Activated CD8-positive, alpha-beta memory T cell treated with anti-CD3 and anti-CD28 coated beads, Interleukin-2, amount 50 U/mL, for 24 hours (primary cell): Measurements from ENCODE around the gene F3.

Experiments
- DNase-seq: peaks from one replicate; pipeline ENCODE4 v3.0.0-alpha.2; 2020; ENCODE audit errors: extremely low read depth

The F3 gene

DNA sequence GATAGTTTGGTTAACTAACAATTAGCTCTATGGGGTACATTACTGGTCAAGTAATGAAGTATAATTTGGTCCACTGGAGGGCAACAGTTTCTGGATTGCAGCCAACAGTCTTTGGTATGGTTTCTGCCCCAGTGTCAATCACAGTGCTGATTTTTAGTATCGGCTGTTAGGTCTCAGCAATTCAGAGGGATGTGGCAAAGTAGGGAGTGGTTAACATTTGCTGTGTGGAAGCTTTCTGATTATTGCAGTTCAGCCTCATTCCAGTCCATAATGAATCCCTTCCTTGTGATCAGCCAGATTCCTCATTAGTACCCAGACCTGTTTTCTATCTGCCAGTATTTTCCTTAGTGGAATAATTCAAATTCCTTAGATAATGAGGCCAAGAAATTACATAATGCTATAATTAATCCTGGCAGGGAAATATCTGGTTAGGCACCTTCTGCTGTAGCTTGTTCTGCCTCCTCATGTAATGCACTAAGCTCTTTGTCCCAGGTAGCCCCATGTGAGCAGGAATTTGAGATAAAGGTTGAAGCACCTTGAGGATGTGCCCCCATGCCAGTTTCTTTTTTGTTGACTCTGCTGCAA, 14.0 kb downstream of the F3 start:
- no peak for DNase-seq

- no peak for DNase-seq
Measured at GRCh38 chr1:94526152-94526980, 15.2 kb downstream of the F3 start.

DNA sequence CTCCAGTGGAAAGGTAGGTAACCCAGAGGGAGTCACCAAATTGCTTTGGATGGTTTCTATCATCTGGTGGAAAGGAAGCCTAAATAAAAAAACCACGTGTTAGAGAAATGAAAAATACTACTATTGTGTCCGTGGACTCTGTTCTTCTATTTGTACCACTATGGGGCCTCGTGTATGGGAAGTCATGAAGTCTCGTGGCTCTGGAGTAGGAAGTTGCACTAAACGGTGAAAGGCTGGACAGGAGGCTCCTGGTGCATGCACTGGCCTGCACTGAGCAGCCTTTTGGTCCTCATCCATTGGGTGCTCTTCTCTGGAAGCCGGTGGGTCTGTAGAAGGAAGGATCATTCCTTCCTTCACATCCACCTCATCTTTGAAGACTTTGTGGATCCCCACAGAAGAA, 17.0 kb downstream of the F3 start:
- no peak for DNase-seq

DNA sequence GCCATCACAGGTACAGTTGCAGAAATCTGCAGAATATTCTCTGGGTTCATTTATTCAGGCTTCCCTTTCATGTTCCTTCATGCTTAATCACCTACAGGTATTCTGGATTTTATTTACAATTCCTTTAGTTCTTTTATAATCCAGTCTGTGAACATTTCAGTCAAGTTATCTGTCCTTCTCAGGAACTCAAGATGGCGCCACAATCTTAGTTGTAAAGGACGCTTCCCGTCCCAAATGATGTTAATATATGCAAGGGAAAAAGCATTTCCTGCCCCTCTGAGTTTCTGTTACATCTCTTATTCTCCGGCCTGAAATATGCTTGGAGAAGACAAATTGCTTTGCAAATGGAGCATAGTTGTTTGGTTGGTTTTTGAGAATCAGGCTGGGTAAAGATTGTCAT, 19.3 kb downstream of the F3 start:
- no peak for DNase-seq

GRCh38 chr1:94519351-94519750, 22.2 kb downstream of the F3 start:
- DNase-seq: no peak

DNA sequence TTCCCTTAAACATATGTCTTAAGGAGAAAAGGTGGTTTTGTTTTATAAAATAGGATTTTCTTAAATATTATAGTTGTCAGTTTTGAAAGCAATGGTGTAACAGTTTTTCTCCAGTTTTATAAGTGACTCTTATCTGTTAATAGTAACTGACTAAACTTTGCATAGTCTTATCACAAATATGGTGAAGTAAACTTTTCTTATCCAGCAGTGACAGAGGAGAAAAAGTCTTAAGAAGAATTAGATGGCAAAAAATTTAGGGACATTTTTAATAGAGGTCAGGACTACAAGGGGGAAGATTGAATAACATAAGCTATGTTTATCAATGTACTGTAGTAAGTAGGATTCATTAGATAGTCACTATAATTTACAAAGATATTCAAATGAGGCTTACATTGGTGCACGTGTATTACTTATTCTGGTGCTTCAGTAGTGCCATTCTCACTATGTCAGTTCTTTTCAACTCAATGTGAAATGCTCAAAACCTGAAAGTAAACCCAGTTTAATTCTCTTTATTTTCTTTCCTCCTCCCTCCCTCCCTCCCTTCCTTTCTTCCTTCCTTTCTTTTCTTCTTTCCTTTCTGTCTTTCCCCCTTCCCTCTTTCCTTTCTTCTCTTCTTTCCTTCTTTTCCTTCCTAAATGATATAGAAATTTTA, 26.1 kb downstream of the F3 start:
- no peak for DNase-seq

DNA sequence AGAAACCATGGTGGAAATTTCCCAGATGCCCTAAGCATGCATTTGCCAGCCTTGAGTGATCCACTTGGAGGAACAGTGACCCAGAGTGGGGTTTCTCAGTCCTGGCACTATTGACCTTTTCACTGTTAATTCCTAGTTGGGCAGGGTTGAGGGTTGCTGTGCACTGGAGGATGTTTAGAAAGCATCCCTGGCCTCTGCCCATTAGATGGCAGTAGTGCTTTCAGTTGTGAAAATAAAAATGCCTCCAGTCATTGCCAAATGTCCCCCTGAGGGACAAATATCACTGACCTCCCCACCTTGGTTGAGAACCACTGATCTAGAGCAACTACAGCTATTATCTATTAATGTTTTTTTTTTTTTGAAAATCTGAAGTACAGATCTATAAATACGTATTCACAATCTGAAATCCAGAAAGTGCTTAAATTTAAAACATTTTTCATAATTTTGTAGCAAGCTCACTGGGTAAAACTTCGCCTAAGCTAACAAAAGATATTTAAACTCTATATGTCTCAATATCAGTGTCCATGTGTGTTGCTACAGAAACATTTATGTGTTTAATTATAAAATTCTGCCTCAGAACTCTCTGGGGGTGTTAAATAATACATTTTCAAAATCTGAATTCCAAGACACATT, 27.3 kb downstream of the F3 start:
- DNase-seq: no peak

- no peak for DNase-seq
Measured at GRCh38 chr1:94512816-94513215, 28.7 kb downstream of the F3 start.

DNA sequence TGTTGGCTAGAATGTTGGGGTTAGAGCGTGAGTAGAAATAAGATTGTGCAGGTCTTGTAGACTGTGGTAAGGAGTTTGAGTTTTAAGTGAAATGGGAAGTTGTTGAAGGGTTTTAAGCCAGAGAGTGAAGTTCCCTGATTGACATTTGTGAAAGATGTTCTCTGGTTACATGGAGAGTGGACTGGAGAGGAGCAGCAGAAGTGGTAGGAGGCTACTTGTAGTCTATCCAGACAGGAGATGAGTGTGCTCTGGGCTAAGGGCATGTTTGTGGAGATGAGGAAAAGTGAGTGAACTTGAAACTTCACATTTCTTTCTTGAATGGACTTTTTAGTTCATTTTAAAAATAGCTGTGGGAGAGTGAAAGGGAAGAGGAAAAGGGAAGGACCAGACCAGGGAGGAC, 37.0 kb downstream of the F3 start:
- DNase-seq: no peak

DNA sequence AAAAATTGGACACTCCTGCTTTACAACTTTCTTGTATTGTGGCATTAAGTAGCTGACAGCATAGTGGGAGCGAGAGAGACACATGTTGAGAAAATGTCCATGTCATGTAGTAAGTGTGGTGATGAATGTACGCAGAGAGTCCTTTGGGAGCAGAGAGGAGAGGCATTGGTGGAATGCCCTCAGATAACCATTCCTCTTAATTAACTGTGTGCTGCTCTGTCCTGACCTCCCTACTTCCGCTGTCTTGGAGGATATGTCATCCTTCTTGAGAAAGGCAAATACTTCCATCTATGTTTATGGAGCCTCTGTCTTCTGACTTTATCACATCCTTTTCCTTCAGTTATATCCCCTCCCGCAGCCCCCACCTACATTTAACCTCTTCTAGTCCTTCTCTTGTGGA, 38.4 kb downstream of the F3 start:
- no peak for DNase-seq

GRCh38 chr1:94501935-94502334, 39.6 kb downstream of the F3 start:
- DNase-seq: no peak

- no peak for DNase-seq
Measured at GRCh38 chr1:94501426-94501825, 40.1 kb downstream of the F3 start.

DNA sequence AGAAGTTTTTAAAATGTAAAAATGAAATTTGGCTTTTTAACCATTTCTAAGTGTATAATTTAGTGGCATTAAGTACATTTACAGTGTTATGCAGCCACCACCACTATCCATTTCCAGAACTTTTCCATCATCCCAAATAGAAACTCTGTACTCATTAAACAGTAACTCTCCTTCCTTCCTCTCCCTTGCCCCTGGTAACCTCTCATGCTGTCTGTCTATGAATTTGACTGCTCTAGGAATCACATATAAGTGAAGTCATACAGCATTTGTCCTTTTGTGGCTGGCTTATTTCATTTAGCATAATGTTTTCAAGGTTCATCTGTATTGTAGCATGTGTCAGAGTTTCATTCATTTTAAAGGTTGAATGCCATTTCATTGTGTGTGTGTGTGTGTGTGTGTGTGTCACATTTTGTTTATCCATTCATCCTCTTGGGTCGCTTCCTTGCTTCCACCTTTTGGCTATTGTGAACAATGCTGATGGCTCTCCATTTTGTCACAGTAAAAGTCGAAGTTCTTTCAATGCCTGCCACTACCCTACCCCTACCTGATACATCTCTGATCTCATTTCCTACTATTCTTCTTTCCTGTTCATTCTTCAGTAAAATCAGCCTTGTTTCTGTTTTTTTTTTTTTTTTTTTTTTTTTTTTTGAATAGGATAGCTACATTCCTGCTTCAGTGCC, 45.3 kb downstream of the F3 start:
- DNase-seq: no peak

DNA sequence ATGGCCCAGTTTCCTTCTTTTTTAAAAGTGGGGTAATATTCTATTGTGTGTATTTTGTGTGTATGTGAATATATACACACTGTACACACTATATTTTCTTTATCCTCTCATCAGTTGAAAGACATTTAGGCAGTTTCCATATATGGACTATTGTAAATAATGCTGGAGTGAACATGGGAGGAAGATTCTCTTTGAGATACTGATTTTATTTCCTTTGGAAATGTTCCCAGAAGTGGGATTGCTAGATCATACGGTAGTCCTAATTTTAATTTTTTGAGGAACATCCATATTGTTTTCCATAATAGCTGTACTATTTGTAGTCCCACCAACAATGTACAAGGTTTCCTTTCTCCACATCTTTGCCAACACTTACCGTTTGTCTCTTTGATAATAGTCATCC, 51.0 kb downstream of the F3 start:
- DNase-seq: no peak

DNA sequence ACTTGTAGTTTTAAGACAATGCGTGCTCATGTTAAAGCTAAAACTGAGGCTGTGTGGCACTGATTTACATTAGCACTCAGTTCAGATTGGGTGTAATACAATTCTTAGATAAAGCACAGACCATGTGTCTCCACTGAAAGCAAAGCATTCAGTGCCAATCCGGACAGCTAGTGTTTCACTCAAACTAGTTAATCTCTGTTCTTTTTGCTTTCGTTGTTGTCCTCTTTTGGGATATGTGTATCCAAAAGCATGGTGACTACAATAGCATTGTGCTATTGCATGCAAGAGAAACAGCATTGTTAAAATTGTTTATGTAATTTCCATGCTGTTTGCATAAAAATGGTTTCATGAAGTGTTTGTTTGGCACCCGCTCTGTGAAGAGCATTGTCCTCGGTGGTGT, 54.6 kb downstream of the F3 start:
- no peak for DNase-seq

DNA sequence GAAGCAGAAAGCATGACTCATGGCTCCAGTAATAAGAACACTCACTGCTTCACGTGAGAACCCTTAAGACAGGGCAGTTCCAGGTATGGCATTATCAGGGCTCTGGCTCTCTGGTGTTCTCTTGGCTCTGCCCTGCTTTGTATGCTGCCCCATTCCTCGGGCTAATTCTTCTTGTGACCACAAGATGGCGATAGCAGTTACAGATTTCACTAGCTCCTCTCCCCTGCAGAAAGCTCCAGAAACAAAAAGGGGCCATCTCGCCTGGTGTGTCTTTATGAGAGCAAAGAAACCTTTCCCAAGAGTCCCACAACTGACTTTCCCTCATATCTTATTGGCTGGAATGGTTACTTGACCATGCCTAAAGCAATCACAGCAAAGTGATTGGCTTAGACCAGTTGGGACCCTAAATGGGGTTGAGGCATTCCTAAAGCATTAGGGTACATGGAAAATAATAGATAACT, 60.1 kb downstream of the F3 start:
- DNase-seq: no peak

DNA sequence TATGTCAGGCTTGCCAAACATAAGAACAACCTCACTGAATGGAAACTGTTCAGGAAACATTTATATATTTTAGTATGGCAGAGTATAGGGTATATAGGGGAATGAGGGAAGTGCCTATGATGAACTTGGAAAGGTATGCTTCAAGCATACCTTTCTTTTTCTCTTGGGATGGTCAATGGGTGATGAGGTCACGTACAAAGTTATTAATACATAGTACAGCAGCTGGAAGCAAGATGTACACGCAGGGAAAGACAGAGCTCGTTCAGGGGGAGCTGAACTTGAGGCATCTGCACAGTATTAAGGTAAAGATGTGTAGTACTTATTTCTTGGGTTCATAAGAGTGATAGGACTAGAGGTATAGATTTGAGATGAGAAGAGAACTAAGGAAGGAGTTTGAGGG, 61.9 kb downstream of the F3 start:
- DNase-seq: no peak
